GM10248 (cell line): ENCODE data around the gene NKAIN4.

ENCODE experiments used
- CTCF ChIA-PET: fragments of 300-600 bp; sonication (Branson Sonifier 250); formaldehyde crosslinking; extraction: SDS; loops from one replicate; lab custom pipeline; 2021; ENCODE audit warnings: antibody characterized with exemption; lab: Yijun Ruan, JAX
- POLR2A ChIA-PET: fragments of 350-650 bp; sonication (Branson Sonifier 250); formaldehyde crosslinking; extraction: SDS; loops from one replicate; lab custom pipeline; 2020; ENCODE audit warnings: antibody characterized with exemption; lab: Yijun Ruan, JAX
- DNase-seq: peaks from one replicate; pipeline ENCODE4 v3.0.0; 2012; ENCODE audit errors: extremely low spot score
- CTCF ChIP-seq: IDR thresholded peaks from 2 replicates; pipeline ENCODE4 v1.5.1; 2012; ENCODE audit warnings: mild to moderate bottlenecking, low read depth; ENCODE audit errors: extremely low read depth, missing control alignments, control extremely low read depth

Gene NKAIN4

GRCh38 chr20:63254232-63254605 is at the start of gene NKAIN4:
TSS of gene NKAIN4 (minus strand) at chr20:63254463. CDS start at chr20:63254450, 13 bp downstream.
- no peak for TF ChIP-seq CTCF
- ChIA-PET POLR2A (no interaction called here), CTCF (interaction anchor here (1.2 to 2.1 kb wide), 3 partner anchors 8 to 37 kb away, joined by 3 to 11 read pairs (median 4); no protein-coding TSS in a partner anchor)
- no peak for DNase-seq

- CTCF ChIA-PET = no interaction called here
- DNase-seq = no peak
- no peak for TF ChIP-seq CTCF
- POLR2A ChIA-PET = no interaction called here
Measured at GRCh38 chr20:63303095-63303666, 48.9 kb upstream of the NKAIN4 start.

GRCh38 chr20:63301671-63302070 is 47.4 kb upstream of the NKAIN4 start:
- CTCF ChIA-PET = interaction anchor here (0.7 kb wide), 1 partner anchor 9 kb away, joined by 3 read pairs; no protein-coding TSS in a partner anchor
- POLR2A ChIA-PET = no interaction called here

GRCh38 chr20:63298731-63299312 is 44.6 kb upstream of the NKAIN4 start:
- POLR2A ChIA-PET = no interaction called here
- no peak for DNase-seq
- TF ChIP-seq CTCF = no peak
- CTCF ChIA-PET = interaction anchor here (0.9 kb wide), 1 partner anchor 11 kb away, joined by 3 read pairs; no protein-coding TSS in a partner anchor

More at GRCh38 chr20:63301671-63302070, 47.4 kb upstream of the NKAIN4 start:
- no peak for TF ChIP-seq CTCF
- DNase-seq = no peak

- no peak for DNase-seq
- no peak for TF ChIP-seq CTCF
- POLR2A ChIA-PET = no interaction called here
- CTCF ChIA-PET = interaction anchor here (1.5 kb wide), 1 partner anchor 12 kb away, joined by 5 read pairs; no protein-coding TSS in a partner anchor
Measured at GRCh38 chr20:63297796-63298572, 43.7 kb upstream of the NKAIN4 start.

GRCh38 chr20:63297371-63297781 is 43.1 kb upstream of the NKAIN4 start:
- ChIA-PET POLR2A (no interaction called here), CTCF (interaction anchor here (1.5 kb wide), 1 partner anchor 13 kb away, joined by 5 read pairs; no protein-coding TSS in a partner anchor)
- no peak for DNase-seq
- TF ChIP-seq CTCF = no peak
